HL-60 (cell line): ENCODE data around the gene LDLRAD3.

Experiments
- GABPA ChIP-seq: IDR thresholded peaks from 2 replicates; pipeline ENCODE4 v1.6.1; 2012; ENCODE audit warnings: low read depth
- POLR2AphosphoS5 ChIP-seq: IDR thresholded peaks from 2 replicates; pipeline ENCODE4 v1.6.1; 2012; ENCODE audit warnings: low read depth
- SPI1 ChIP-seq: IDR thresholded peaks from 2 replicates; pipeline ENCODE4 v1.6.1; 2012; ENCODE audit warnings: low read depth, mild to moderate bottlenecking, borderline replicate concordance
- TF ChIP-seq, protein P1 (sequence below): IDR thresholded peaks from one replicate; pipeline ENCODE4 v1.5.1; 2011; ENCODE audit warnings: low read length, control low read depth, inconsistent platforms; ENCODE audit not compliant: insufficient read depth

DNA sequence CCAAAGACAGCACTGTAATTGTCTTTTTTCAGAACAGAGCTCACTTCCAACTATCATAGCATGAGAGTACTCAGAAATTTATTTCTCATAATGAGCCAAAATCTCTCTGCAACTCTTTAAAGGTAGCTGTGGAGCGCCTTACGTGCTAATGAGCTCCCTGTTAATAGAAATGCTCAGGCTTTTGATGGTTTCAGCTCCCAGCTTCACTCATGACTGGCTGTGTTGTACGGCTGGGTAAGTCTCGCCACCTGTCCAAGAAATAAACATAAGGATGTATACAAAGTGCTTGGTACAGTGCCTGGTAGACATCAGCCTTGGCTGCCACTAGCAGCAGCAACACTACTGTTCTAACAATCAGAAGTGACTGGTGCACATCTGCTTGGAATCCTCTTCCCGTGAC lies 109.4 kb downstream of the LDLRAD3 start:
- TF ChIP-seq, protein P1, sequence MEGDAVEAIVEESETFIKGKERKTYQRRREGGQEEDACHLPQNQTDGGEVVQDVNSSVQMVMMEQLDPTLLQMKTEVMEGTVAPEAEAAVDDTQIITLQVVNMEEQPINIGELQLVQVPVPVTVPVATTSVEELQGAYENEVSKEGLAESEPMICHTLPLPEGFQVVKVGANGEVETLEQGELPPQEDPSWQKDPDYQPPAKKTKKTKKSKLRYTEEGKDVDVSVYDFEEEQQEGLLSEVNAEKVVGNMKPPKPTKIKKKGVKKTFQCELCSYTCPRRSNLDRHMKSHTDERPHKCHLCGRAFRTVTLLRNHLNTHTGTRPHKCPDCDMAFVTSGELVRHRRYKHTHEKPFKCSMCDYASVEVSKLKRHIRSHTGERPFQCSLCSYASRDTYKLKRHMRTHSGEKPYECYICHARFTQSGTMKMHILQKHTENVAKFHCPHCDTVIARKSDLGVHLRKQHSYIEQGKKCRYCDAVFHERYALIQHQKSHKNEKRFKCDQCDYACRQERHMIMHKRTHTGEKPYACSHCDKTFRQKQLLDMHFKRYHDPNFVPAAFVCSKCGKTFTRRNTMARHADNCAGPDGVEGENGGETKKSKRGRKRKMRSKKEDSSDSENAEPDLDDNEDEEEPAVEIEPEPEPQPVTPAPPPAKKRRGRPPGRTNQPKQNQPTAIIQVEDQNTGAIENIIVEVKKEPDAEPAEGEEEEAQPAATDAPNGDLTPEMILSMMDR = no peak
- TF ChIP-seq SPI1 = no peak
- TF ChIP-seq POLR2AphosphoS5 = no peak
- no peak for TF ChIP-seq GABPA
